ENCODE measurements around the gene C15orf61. TPM values are rescaled to one million over a fixed set of nuclear protein-coding genes. Genes with fewer than 3 reads are reported as not detected.

C15orf61 gene
- total and polyA plus RNA-seq, 11 donors: 3.6 to 11.7 (median 9.9) TPM

DNA sequence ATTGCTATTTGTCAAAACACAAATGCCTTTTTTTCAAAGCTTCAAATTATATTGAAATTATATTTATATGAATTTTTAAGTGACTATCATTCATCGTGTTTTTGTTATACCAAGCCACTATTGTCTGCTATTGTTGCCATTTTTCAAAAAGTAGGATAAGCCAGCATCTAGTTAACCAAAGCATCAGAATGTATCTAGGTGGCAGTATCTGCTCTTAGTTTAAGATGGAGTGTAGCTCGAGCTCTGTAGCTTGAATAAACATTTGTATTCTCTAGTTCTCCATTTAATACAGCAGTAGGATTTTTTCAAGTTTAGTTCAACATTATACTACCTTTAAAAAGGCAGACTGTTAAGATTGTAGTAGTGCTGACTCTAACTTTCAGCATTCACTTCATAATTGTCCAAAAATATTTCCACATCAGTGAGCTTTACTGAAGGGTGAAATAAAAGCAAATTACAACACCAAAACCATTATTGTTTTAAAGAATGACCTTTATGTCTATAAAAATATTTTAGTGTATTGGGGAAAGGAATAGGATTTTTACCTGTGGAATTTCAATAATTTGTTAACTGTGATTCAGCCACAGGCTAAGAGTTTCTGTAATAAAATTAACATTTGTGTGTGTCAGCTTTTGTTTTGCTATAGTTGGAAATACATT, 19.6 kb upstream of the C15orf61 start:
- peak overlapping the region in 1 of 12 donors; percentile 5 for H3K4me3 ChIP-seq
- H3K27ac ChIP-seq: no peak overlapping the region
- WGBS, 4 donors: 23 to 35% (median 30%) methylated on average over 2 of the region's 2 CpGs
- ATAC-seq (peak in 1 of 4 donors; percentile 39), DNase-seq (no peak)
- H3K36me3 ChIP-seq: no peaks in the 10 kb centered on the region
- H3K9me3 ChIP-seq: no peaks in the 10 kb centered on the region
- intact Hi-C loops (cut with DNase I): loop anchor here in 5 of 10 donors (2.0 to 5.0 kb wide), 2 partner anchors 331 to 336 kb away; no protein-coding TSS in a partner anchor
- peaks cover 0 to 6% (median 0%) of the 10 kb centered on the region in 12 donors for H3K4me1 ChIP-seq
- no peaks in the 10 kb centered on the region for H3K27me3 ChIP-seq
- TF ChIP-seq POLR2A (IDR thresholded peaks at IDR 0.05): no peak
- TF ChIP-seq, protein P1, sequence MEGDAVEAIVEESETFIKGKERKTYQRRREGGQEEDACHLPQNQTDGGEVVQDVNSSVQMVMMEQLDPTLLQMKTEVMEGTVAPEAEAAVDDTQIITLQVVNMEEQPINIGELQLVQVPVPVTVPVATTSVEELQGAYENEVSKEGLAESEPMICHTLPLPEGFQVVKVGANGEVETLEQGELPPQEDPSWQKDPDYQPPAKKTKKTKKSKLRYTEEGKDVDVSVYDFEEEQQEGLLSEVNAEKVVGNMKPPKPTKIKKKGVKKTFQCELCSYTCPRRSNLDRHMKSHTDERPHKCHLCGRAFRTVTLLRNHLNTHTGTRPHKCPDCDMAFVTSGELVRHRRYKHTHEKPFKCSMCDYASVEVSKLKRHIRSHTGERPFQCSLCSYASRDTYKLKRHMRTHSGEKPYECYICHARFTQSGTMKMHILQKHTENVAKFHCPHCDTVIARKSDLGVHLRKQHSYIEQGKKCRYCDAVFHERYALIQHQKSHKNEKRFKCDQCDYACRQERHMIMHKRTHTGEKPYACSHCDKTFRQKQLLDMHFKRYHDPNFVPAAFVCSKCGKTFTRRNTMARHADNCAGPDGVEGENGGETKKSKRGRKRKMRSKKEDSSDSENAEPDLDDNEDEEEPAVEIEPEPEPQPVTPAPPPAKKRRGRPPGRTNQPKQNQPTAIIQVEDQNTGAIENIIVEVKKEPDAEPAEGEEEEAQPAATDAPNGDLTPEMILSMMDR (IDR thresholded peaks at IDR 0.05): peak in 9 of 12 donors; percentile 10 to 52 (median 38)

DNA sequence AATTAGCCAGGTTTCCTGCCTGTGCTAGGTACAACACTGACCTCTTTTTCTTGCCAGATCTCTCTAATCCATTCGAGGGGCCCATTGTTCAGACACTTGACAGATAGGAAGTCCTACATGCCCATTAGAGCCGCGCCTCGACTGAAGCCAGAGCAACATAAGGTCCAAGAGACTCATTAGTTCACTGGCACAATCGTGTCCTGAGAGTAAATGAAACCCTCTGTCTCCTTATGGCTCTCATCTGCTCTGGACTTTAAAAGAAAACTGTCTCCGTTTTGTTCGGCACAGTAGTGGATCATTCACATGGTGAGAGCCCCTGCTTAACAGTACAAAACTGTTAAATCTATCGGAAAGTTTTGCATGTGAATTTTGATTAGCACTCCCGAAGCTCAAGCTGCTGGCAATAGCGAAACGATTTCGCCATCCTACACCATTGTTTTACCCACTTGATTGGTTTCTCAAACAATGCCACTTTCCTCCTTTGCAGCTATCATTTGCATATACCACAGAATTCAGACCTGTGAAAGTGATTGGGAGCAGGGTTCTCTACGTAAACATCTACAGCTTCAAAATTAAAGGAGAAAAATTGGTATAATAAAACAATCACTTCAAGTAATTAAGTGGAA, 19.0 kb upstream of the C15orf61 start:
- Histone ChIP-seq H3K4me1 (peaks cover 0 to 6% (median 0%) of the 10 kb centered on the region in 12 donors), H3K9me3 (no peaks in the 10 kb centered on the region), H3K27ac (no peak overlapping the region), H3K27me3 (no peaks in the 10 kb centered on the region), H3K36me3 (no peaks in the 10 kb centered on the region), H3K4me3 (peak overlapping the region in 2 of 12 donors; percentile 5 to 25)
- TF ChIP-seq, protein P1 (IDR thresholded peaks at IDR 0.05): no peak
- TF ChIP-seq POLR2A (IDR thresholded peaks at IDR 0.05): no peak
- ATAC-seq (no peak), DNase-seq (no peak)
- intact Hi-C loops (cut with DNase I): loop anchor here in 5 of 10 donors (2.0 to 5.0 kb wide), 2 partner anchors 331 to 335 kb away; no protein-coding TSS in a partner anchor
- 52 to 67% (median 65%) methylated on average over 13 of the region's 13 CpGs for WGBS, 4 donors

DNA sequence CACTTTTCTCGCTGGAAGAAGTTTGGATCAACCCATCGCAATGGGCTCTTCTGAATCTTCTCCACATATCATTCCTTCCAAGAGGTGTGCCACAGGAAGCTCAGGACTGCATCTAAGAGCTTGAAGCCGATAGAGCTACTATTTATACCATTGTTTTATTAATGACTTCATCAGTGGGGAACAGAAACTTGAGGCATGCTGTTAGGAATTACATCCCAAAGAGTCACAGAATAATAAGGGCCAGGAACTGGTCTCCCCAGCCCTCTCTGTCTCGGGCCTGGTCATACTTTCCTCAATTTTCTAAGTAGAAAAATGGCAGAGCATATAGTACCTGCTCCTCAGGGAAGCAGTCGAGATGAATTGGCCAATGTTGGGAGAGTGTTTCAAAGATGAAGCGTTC, 16.9 kb upstream of the C15orf61 start:
- Histone ChIP-seq H3K9me3 (no peaks in the 10 kb centered on the region), H3K36me3 (peaks cover 0 to 5% (median 0%) of the 10 kb centered on the region in 9 donors), H3K4me1 (peaks cover 0 to 10% (median 0%) of the 10 kb centered on the region in 12 donors), H3K27me3 (no peaks in the 10 kb centered on the region), H3K4me3 (no peak overlapping the region), H3K27ac (no peak overlapping the region)
- ATAC-seq: no peak
- 82 to 90% (median 87%) methylated on average over 6 of the region's 6 CpGs for WGBS, 4 donors
- intact Hi-C loops (cut with DNase I): loop anchor here in 4 of 10 donors (5.0 kb wide), 1 partner anchor 333 kb away; no protein-coding TSS in a partner anchor
- DNase-seq: no peak
- no peak for TF ChIP-seq POLR2A (IDR thresholded peaks at IDR 0.05)
- TF ChIP-seq, protein P1 (IDR thresholded peaks at IDR 0.05): no peak

DNA sequence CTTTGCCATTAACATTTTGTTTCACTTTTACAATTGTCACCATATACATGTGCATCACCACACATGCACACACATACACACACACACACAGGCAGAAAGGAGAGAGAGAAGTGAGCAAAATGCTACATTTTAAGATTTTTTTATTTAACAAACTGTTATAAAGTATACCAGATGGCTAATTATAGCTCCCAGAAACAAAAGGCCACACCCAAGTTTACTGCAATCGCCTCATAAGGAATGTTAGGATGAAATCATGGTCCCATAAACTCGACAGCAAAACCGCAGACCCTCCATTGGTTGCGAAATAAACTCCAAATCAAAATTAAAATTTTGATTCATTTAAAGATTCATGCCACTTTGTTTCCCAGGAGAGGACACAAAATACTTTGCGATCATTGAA, 16.1 kb upstream of the C15orf61 start:
- 84 to 92% (median 91%) methylated on average over 5 of the region's 5 CpGs for WGBS, 4 donors
- no peak overlapping the region for H3K27ac ChIP-seq
- TF ChIP-seq POLR2A (IDR thresholded peaks at IDR 0.05): no peak
- TF ChIP-seq, protein P1 (IDR thresholded peaks at IDR 0.05): no peak
- H3K9me3 ChIP-seq: no peaks in the 10 kb centered on the region
- intact Hi-C loops (cut with DNase I): loop anchor here in 4 of 10 donors (5.0 kb wide), 1 partner anchor 333 kb away; no protein-coding TSS in a partner anchor
- no peak for DNase-seq
- no peak overlapping the region for H3K4me3 ChIP-seq
- H3K36me3 ChIP-seq: peaks cover 0 to 9% (median 0%) of the 10 kb centered on the region in 9 donors
- no peak for ATAC-seq
- no peaks in the 10 kb centered on the region for H3K27me3 ChIP-seq
- H3K4me1 ChIP-seq: peaks cover 0 to 10% (median 0%) of the 10 kb centered on the region in 12 donors

Measured in heart left ventricle (tissue), 16 donors.